ENCODE data around the gene CIAO2A.

DNA sequence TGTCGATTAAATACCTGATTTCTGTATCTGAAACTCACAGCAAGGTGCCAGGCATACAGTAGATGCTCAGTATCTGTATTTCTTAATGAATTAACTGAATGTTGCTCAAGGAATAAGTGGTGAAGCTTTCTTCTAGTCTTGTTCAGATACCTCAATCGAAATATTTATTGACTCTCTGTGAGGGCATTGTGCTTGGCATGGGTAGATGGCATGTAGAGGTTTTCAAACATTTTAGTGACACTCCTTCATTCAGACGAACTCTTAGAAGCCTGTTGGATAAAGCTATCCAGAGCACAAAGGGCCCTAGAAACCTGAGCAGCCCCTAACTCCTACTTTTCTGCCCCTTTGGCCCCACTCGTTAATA lies 1.8 kb upstream of the CIAO2A start:
- TF ChIP-seq POLR2AphosphoS5 (IDR thresholded peaks at IDR 0.05; ENCODE audit: low read depth) (no peak), GABPA (IDR thresholded peaks at IDR 0.05; ENCODE audit: low read depth) (no peak)
- TF ChIP-seq, protein P1, sequence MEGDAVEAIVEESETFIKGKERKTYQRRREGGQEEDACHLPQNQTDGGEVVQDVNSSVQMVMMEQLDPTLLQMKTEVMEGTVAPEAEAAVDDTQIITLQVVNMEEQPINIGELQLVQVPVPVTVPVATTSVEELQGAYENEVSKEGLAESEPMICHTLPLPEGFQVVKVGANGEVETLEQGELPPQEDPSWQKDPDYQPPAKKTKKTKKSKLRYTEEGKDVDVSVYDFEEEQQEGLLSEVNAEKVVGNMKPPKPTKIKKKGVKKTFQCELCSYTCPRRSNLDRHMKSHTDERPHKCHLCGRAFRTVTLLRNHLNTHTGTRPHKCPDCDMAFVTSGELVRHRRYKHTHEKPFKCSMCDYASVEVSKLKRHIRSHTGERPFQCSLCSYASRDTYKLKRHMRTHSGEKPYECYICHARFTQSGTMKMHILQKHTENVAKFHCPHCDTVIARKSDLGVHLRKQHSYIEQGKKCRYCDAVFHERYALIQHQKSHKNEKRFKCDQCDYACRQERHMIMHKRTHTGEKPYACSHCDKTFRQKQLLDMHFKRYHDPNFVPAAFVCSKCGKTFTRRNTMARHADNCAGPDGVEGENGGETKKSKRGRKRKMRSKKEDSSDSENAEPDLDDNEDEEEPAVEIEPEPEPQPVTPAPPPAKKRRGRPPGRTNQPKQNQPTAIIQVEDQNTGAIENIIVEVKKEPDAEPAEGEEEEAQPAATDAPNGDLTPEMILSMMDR (IDR thresholded peaks at IDR 0.05; ENCODE audit: insufficient read depth, low read length) = no peak
- TF ChIP-seq, protein P2, sequence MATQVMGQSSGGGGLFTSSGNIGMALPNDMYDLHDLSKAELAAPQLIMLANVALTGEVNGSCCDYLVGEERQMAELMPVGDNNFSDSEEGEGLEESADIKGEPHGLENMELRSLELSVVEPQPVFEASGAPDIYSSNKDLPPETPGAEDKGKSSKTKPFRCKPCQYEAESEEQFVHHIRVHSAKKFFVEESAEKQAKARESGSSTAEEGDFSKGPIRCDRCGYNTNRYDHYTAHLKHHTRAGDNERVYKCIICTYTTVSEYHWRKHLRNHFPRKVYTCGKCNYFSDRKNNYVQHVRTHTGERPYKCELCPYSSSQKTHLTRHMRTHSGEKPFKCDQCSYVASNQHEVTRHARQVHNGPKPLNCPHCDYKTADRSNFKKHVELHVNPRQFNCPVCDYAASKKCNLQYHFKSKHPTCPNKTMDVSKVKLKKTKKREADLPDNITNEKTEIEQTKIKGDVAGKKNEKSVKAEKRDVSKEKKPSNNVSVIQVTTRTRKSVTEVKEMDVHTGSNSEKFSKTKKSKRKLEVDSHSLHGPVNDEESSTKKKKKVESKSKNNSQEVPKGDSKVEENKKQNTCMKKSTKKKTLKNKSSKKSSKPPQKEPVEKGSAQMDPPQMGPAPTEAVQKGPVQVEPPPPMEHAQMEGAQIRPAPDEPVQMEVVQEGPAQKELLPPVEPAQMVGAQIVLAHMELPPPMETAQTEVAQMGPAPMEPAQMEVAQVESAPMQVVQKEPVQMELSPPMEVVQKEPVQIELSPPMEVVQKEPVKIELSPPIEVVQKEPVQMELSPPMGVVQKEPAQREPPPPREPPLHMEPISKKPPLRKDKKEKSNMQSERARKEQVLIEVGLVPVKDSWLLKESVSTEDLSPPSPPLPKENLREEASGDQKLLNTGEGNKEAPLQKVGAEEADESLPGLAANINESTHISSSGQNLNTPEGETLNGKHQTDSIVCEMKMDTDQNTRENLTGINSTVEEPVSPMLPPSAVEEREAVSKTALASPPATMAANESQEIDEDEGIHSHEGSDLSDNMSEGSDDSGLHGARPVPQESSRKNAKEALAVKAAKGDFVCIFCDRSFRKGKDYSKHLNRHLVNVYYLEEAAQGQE (IDR thresholded peaks at IDR 0.05; ENCODE audit: insufficient replicate concordance, low read depth) = no peak
